ENCODE data around the gene BIRC2.

Gene BIRC2

DNA sequence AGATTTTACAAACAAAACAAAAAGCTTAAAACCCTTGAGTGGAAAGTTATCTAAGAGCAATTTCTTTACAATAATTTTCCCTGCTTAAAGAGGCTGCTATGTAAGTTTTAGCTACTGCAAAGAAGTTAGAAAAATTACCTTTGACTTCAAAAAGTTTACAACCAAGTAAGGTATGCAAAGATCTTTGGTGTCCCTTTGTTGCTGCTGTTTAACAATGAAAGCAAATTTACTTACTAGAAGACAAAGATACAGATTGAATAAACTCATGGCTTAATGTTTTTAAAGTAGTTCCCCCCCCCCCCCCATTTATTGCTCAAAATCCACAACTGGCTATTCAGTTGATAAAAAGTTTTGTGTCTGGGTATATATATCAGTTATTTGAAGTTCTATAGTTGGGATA lies 79.6 kb downstream of the BIRC2 start:
- ChIA-PET CTCF (interaction anchor here (0.9 to 2.2 kb wide), 8 partner anchors 18 to 187 kb away, joined by 3 to 11 read pairs (median 5); no protein-coding TSS in a partner anchor), POLR2A (no interaction called here)
- TF ChIP-seq, protein P1, sequence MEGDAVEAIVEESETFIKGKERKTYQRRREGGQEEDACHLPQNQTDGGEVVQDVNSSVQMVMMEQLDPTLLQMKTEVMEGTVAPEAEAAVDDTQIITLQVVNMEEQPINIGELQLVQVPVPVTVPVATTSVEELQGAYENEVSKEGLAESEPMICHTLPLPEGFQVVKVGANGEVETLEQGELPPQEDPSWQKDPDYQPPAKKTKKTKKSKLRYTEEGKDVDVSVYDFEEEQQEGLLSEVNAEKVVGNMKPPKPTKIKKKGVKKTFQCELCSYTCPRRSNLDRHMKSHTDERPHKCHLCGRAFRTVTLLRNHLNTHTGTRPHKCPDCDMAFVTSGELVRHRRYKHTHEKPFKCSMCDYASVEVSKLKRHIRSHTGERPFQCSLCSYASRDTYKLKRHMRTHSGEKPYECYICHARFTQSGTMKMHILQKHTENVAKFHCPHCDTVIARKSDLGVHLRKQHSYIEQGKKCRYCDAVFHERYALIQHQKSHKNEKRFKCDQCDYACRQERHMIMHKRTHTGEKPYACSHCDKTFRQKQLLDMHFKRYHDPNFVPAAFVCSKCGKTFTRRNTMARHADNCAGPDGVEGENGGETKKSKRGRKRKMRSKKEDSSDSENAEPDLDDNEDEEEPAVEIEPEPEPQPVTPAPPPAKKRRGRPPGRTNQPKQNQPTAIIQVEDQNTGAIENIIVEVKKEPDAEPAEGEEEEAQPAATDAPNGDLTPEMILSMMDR (IDR thresholded peaks at IDR 0.05; ENCODE audit: control extremely low read depth, extremely low read depth, low read depth, missing control alignments): no peak

DNA sequence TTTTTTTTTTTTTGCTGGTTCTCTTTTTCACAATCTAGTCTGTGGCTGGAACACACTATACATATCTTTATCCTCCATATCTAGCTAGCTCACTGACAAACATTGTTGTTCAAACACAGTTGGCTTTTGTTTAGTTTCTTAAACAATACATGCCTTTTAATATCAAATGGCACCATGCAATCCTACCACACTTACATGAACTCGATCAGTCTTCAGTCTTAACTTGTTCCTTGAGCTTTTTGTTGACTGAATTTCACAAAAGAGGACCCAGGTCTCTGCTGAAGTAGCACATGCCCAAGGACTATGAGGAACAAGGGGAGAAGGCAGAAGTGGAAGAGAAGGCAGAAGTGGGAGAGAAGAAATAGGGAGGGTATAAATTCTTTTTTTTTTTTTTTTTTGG lies 80.1 kb downstream of the BIRC2 start:
- ChIA-PET POLR2A (no interaction called here), CTCF (interaction anchor here (1.2 to 2.2 kb wide), 7 partner anchors 18 to 186 kb away, joined by 3 to 11 read pairs (median 7); no protein-coding TSS in a partner anchor)
- no peak for DNase-seq (ENCODE audit: extremely low spot score)
- TF ChIP-seq, protein P1 (IDR thresholded peaks at IDR 0.05; ENCODE audit: control extremely low read depth, extremely low read depth, low read depth, missing control alignments): no peak

More for the DNA sequence above, 79.6 kb downstream of the BIRC2 start:
- DNase-seq (ENCODE audit: extremely low spot score): no peak

Measured in GM10248 (cell line).